NCI-H524 treated with DMSO at 0.1 percent for 48 hours (cell line): ENCODE results near the gene HSD17B2.

Experiments
- DNase-seq: peaks from one replicate; lab custom pipeline; 2025; lab: John Stamatoyannopoulos, UW

The HSD17B2 gene

DNA sequence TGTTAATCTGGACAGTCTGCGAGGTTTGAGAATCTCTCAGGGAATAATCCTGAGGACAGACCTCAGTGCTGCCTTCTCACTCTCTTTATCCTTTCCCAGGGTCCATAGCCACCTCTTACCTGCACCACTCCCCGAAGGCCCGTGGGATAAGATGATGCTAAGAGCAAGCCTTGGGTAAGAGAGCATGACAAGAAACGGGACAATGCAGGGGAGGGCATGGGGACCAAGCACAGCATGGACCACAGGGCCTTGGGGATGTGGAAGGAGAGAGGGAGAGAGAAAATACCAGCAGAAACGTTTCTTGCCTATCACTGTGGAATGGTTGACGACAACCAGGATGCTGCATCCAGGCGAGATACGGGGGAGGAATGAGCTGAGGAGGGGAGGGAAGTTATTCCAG is 15.5 kb upstream of the HSD17B2 start:
- DNase-seq = no peak

DNA sequence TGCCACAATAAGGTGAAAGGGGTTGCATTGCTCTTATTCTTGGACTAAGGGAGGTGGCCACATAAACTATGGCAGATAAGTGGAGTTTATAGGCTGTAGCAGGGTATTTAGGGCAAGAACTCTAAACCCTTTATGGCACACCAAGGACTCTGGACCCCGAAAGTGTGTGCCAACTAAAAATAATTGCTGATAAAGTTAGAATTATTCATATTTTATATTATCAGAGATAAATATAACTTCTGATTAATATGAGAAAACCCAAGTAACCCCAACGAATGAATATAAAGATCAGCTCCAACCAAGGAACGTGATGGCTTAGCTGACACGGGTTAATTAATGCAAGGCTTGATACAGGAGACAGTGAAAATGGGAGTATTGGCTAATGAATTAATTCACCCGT is 15.0 kb upstream of the HSD17B2 start:
- no peak for DNase-seq

DNA sequence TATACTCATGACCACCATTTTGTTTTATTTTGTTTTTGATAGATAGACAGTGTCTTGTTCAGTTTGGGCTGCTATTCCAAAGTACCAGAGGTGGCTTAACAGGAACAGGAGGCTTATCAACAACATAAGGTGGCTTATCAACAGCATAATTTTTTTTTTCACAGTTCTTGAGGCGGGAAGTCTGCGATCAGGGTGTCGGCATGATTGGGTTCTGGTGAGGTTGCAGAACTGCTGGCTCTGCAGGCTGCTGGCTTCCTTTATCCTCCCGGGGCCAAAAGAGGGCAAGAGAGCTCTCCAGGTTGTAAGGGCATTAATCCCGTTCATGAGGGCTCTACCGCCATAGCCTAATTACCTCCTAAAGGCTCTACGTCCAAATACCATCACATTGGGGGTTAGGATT is 11.8 kb upstream of the HSD17B2 start:
- no peak for DNase-seq

DNA sequence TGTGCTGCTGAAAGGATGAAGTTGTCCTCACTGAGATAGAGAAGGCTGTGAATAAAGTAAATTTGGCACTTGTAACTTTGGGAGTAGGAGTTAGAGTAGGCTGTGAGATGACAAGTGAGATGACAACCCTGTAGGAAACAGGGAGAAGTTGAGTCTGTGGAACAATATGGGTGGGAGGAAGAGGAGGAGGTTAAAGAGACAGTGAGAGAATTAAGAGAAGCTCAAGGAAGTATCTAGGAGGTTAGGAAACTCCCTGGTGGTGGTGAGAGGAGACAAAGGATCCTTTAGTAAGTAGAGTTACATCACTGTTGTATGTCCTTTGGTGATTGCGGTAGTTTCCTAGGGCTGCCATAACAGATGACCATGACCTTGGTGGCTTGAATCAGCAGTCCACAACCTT is 10.7 kb upstream of the HSD17B2 start:
- no peak for DNase-seq

DNA sequence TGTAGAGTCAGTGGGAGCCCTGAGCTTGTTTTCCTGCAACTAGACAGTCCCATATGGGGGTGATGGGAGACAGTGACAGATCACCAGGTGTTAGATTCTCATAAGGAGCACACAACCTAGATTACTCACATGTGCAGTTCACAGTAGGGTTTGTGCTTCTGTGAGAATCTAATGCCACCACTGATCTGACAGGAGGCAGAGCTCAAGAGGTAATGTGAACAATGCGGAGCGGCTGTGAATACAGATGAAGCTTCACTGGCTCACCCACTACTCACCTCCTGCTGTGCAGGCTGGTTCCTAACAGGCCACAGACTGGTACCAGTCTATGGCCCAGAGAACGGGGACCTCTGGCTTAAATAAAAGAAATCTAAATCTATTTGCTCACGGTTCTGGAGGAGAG is 10.2 kb upstream of the HSD17B2 start:
- no peak for DNase-seq

DNA sequence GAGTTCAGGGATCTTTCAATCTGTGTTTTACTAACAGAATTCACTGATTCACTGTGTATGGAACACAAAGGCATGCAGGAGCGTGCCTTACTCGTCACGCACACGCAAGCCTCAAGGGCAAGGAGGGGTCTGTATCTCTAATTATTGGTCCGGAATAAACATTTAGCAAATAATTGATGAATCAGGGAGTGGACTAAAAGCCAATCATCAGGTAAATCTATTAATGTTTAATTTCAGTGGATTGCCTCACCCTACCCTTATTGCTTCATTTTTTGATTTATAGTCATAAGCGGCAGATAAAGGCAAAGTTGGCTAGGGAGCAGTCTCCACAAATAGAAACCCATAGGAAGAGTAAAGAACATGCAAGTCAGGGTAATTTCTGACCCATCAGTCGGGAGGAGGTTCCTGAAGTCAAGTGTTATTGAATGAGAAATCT is 7.4 kb upstream of the HSD17B2 start:
- DNase-seq = no peak

DNA sequence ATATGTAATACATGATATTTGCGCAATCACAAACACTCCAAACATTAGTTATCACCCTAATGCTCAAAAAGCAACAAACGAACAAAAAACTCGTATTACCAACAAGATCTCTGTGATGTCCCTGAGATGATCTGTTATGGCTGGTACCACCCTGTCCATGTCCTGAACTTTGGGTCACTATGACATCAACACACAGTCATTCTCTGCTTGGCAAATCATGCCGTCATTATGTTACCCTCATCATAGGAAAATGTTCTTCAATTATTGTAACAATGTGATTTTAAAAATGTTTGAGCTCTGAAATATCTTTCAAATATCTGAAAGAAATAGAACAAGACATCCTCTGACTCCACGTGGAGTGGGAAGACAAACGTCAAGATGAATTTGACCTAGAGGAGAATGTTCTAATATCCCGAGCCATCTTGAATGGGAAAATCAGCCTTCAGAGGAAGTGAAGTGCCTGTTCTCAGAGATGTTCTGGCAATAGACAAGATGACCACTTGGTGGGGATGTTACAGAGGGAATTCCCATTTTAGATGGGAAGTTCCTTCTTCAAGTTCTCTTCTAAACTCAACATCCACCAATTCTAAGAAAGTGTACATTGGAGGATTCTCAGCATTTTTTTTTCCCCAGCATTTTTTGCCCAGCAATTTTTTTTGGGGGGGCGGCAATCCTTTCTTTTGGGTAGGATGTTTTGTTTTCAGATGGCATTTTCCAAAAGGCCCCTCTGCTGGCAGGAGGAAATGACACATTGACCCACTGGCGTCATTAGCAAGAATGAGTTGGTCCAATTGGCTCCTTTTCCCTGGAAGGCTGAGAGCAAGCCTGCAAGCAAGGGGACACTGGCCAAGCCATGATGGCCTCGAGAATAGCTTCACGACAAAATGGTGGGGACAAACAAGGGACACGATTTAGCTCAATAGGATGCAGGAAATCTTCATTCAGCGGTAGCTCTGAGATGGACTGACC is 3.7 kb upstream of the HSD17B2 start:
- peak; percentile 29 for DNase-seq

DNA sequence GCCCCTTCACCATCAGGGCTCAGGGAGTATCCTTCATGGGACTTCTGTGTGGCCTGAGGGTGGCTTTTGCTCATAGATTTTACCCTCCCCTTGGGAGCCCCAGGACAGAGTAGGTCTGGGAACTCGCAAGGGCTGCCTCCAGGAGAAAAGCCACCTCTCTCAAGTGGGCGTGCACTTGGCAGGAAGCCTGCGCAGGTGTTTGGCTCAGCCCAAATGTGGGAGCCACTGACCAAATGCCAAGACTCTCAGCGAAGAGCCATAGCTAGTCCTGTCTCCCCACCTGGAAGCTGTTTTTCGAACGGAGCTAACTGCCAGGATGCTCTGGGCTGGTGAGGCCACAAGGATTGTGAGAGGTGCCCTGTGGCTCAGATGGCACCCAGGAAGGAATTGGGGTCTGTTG is 2.0 kb upstream of the HSD17B2 start:
- DNase-seq = no peak

DNA sequence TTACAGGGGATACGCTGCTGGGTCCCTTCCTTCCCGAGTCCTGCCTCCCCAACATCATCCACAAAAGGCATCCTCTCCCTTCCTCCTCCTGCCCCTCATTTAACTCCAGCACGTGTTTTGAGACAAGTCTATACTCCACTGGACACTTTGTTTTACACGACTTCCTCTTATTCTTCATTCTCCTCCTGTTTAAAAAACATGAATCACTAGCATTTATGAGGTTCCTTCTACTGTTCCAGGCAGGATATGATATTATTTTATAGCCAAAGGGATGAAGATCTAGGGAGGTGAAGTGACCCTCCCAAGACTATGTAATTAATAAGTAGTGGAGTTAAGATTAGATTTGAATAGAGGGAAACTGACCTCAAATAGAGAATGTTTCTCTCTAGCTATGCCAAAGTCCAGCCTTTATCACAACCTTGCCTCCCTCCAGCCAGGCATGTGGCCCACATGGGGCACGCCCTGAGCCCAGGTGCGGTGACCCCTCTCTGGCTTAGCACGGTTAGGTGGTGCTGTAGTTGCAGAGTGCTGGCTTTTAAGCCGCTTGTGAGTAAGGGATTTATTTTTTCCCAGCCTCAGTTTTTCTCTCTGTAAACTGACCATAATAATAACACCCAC is 1.3 kb upstream of the HSD17B2 start:
- no peak for DNase-seq

DNA sequence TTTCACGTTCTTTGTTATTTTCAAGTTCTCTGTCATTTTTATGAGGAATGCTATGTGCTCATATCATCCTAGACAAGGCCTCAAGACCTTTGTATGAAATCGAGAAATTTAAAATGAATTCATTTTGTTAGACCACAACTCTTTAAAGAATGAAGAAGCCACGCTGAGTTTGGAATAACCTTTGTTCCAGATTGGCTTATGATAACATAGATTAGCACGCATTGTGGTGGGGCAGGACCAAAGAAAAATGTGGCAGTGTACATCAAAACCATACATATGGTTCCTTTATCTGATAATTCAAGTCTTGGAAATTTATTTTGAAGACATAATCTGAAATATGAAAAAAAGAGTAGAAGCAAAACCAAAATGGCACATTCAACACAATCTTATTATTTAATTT is 2.2 kb downstream of the HSD17B2 start:
- DNase-seq = no peak

DNA sequence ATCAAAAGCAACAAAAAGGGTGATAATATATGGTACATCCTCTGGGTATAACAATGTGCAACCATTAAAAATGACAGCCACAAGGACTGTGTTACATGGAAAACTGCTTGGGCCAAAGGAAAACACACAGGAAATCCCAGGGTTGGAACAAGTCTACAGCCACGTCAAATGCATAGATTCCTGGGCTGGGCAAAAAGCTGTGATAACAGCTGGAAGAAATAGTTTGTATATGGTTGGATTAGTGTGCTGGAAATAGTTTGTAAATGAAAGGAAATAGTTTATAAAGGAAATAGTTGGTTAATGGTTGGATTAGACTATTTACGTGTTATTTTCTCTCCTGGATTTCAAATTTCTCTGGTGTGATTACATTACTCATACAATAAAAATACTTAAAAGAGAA is 2.6 kb downstream of the HSD17B2 start:
- no peak for DNase-seq

DNA sequence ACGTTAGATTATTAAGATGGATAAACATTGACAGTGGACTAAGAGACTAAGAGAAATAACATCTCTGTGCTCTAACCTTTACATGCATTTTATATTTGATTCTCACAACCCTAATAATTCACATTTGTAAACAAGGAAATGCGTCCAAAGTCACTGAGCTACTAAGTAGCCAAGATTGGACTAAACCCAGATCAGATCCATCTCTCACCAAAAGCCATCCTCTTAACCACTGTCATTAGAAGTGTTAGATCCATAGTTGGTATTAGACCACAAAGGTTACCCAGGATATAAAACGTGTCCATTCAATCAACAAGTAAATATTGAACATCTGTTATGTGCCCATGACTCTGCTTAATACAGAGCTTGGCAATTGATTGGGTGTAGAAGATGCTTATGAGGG is 5.2 kb downstream of the HSD17B2 start:
- DNase-seq = no peak

DNA sequence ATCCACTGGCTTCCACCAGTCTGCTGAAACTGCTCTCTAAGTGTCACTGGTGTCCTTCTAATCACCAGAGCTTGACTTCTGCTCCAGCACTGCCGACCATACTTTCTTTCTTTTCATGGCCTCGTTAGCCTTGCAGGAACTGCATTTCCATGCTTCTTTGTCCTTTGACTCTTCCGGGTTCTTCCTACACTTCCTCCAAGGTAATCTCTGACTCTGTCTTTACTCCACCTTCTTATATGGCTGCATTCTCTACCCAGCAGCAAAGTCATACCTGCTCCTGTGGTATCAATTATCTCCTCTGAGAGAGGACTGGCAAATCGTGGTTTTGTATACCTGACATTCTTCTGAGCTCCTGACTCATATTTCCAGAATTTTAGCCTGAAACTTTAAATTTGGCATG is 6.5 kb downstream of the HSD17B2 start:
- no peak for DNase-seq

DNA sequence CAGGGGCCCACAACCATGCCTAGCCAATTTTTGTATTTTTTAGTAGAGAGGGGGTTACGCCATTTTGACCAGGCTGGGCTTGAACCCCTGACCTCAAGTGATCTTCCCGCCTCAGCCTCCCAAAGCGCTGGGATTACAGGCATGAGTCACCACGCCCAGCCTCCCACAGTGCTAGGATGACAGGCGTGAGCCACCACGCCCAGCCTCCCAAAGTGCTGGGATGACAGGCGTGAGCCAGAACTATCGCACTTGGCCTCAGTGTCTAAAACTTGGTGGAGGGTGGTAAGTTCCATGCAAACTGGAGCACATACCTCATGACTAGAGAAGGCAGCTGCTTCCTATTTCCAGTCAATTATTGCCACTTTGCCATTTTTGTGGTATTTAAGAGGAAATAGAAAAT is 7.1 kb downstream of the HSD17B2 start:
- DNase-seq = no peak

DNA sequence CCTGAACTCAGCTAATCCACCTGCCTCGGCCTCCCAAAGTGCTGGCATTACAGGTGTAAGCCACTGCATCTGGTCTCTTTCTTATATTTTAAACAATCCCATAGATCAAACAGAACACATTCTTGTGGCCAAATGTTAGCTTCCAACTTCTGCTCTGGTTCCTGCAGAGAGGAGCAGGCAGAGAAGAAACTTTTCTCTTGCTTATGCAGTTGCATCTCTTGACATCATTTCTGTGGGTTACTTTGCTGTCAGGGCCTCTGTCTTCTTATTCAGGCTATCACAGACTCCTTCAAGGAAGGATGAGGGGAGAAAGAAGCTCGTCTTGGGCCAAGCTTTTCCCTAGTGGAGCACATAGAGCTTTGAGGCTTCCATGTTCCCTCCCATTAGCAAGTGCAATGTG is 7.8 kb downstream of the HSD17B2 start:
- DNase-seq = no peak

DNA sequence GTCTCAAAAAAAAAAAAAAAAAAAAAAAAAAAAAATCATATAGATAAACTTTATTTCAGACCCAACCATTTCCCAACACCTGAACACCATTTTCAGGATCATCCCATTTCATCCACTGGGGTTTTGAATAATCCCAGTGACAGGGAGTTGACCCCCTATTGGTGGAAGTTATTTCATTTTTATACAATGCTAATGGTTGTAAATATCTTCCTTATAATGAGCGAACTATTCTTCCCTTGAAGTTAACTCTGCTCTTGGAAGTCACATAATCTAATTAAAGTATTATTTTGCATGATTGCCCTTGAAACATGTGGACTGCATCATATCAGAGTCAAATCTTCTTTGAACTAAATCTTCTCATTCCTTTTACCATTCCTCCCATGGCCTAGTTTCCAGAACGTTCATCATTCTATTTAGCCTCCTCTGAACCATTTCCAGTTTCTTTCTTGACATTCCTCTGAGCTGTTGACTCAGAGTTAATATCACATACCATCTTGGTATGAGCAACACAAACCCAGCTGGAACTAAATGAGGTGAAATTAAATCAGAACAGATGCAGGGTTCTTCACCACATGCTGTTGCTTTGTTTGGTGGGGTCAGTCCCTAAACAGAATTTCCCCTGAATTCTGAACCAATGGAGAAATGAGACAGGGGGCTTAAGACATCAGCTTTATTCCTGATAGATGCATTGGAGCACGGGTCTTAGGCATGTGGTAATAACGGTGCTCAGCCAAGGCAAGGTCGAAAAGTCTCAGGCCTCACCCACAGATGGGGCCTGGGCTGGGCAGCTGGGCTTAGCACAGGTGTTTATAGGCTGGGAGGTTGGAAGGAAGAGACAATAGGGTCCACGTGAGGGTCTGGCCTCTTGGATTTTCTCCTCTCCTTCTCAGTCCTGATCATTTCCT is 8.9 kb downstream of the HSD17B2 start:
- DNase-seq = no peak

DNA sequence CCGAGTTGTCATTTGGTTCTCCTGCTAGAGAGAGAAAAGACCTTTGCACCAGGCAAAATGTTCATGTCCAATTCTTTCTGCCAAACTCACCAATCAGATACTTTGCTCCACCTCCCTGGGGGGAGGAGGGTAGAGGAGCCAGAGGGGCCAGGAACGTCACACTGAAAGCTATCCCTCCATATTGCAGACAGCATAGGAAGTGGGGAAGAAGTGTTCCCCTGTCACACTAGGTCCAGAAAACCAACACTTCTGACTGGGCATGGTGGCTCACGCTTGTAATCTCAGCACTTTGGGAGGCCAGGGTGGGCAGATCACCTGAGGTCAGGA is 9.5 kb downstream of the HSD17B2 start:
- DNase-seq = no peak

DNA sequence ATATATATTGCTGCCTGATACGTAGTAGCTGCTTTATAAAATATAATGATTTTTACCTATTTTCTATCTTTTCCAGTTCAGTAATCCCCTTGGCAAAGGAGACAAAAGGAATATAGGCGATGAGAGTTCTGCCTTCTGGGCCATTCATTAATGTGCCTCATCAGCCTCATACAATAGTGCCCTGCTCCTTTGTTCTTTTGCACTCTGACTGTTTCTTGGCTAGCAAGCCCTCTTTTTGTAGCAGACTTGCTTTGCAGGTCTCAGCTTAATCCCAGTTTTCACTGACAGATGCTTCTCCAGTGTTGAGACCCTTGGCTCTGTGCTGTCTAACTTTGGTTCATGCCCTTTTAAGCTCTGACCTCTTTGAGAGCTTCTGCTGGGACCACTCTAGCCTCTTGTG is 10.4 kb downstream of the HSD17B2 start:
- no peak for DNase-seq

DNA sequence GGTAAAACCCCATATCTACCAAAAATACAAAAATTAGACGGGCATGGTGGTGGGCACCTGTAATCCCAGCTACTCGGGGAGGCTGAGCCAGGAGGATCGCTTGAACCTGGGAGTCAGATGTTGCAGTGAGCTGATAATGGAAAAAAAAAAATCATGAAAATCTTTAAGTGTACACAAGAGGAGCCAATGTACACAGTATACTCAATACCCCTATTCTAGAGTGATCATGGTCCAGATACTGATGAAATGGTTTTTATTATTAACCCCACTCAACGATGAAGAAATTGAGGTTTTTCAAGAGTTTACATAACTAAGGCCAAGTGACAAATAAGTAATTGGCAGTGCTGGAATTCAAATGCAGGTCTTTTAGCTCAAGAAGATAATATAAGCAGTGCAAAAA is 11.5 kb downstream of the HSD17B2 start:
- no peak for DNase-seq

DNA sequence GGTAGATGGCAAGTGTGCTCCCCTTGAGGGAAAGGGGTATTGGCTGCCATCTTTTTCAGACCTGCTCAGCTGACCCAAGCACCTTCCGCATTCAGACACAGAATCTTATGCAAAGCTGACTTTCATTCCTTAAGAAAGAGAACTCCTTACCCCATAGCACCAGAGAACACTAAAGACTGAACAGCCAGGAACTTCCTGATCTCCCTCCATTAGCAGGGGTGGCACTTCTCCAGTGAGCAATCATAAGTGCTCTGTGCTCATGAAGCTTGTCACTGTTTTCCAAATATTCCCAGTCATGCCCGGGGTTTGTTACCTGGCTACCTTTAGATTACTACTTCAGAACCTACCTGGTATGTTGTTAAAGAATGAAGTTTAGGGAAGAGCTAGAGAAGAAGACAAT is 11.9 kb downstream of the HSD17B2 start:
- no peak for DNase-seq

DNA sequence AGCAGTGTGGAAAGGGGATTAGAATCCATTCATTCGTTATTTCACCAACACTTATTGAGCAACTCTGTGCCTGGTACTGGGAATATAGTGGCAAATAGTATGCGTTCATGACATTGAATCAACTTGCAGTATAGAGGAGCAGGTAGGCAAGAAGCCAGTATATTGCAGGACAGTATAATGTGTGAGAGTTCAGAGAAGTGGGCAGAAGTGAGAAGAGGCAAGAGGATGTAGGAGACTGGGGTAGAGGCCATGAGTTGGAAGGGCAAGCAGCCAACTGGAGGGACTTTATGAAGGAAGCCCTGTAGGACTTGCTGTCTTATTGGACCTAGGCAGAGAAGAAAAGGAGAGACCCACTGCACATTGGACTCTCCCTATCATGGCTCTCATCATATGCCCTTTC is 12.3 kb downstream of the HSD17B2 start:
- no peak for DNase-seq

DNA sequence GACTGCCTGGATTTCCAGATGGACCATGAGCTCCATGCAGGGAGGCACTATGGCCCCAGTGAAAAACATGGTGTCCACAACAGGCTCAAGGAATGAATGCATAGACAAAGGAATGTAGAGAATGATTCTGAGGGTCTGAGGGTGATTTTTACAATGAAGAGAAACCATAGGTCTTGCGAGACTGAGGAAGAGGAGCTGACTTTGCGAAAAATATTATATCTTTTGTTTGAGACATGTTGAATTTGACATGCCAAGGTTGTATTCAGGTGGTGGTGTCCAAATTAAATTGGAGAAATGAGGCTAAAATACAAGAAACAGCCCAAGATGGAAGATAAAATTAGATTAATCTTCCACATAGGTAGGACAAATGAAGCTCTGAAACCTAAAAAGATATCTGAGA is 12.7 kb downstream of the HSD17B2 start:
- no peak for DNase-seq

DNA sequence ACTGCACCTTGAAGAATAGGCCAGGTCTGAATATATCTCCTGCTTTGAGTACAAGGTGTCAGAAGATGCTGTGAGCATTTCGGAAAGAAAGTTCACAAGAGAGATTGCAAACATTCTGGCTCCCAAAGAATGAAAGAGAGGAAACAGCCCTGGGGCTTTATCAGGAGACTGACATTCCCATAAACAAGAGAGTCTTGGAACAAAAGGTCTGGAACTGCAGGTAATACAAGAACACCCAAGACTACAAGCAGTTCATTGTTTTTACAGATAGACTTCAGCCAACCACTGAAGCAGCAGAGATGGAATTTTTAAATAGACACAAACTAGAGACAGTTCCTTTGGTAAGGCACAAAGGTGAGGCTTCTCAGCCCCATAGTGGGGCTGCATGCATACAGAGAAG is 14.4 kb downstream of the HSD17B2 start:
- no peak for DNase-seq
